OCI-LY3 (cell line): ENCODE data around the gene PJA2.

Source experiments
- CTCF ChIP-seq: fragments of 200-600, 300-600 bp; sonication (generic); IDR thresholded peaks from 2 replicates; pipeline ENCODE4 v1.5.1; 2014; ENCODE audit warnings: antibody characterized with exemption, low read length, low read depth
- EZH2phosphoT487 ChIP-seq: fragments of 200-600 bp; shearing (Covaris generic); IDR thresholded peaks from 2 replicates; pipeline ENCODE4 v1.6.1; 2018; ENCODE audit warnings: antibody characterized with exemption, mixed run types, low read depth

GRCh38 chr5:109416882-109417281, 7.1 kb upstream of the PJA2 start:
- TF ChIP-seq CTCF (no peak), EZH2phosphoT487 (no peak)
